ENCODE data around the gene MET.
"Not testable (repeated sequence)": the region's sequence is repeated elsewhere in the genome, so short reads cannot be mapped to it uniquely, and the experiment has no call there.

MET gene

GRCh38 chr7:116754186-116754585 lies 82.2 kb downstream of the MET start:
- FAIRE-seq: no peak

DNA sequence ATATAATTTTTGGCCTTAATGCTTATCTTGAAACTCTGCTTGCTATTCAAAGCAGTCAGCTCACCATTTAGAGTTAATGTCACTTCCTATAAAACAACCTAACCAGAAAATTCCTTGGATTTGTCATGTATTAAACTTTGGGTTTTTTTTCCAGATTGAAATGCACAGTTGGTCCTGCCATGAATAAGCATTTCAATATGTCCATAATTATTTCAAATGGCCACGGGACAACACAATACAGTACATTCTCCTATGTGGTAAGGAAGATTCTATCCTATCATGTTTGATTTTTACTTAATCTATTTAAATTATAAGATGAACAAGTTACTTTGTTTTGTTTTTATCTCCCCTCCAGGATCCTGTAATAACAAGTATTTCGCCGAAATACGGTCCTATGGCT lies 85.3 kb downstream of the MET start:
- no peak for FAIRE-seq

GRCh38 chr7:116759642-116760041 lies 87.6 kb downstream of the MET start:
- FAIRE-seq: not testable (repeated sequence)

DNA sequence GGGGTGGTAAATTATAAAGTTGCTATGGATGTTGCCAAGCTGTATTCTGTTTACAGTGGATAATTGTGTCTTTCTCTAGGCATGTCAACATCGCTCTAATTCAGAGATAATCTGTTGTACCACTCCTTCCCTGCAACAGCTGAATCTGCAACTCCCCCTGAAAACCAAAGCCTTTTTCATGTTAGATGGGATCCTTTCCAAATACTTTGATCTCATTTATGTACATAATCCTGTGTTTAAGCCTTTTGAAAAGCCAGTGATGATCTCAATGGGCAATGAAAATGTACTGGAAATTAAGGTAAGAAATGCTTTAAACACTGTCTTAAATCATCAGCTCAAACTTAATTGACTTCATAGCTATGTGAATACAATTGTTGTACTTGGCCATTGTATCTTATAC lies 91.0 kb downstream of the MET start:
- no peak for FAIRE-seq

DNA sequence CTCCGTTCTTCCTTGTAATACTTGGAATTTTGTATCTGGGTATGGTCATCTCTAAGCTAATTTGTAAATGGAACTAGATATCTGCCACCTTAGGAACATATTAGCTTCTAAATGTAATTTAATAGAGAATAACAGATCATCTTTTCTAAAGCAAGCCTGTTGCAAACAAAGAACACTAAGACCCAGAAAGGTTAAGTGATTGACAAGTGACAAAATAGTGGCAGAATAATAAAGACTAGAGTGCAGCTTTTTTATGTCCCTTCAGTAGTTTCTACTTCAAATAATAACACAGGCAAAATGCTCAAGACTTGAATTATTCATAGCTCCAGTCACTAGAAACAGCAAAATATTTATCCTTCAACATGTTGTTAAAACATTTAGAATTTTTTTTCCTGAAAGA lies 91.7 kb downstream of the MET start:
- no peak for FAIRE-seq

- FAIRE-seq: no peak
Measured at GRCh38 chr7:116766881-116767280, 94.9 kb downstream of the MET start.

DNA sequence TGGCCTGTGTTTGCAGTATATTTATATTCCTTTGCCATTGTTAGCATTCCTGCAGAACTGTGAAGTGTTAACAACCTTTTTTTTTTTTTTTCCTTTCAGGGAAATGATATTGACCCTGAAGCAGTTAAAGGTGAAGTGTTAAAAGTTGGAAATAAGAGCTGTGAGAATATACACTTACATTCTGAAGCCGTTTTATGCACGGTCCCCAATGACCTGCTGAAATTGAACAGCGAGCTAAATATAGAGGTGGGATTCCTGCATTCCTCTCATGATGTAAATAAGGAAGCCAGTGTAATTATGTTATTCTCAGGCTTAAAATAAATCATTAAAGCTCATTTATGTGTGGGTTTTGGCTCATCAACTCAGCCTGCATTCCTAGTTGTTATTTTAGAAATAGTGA lies 97.5 kb downstream of the MET start:
- no peak for FAIRE-seq

GRCh38 chr7:116770941-116771340 lies 98.9 kb downstream of the MET start:
- FAIRE-seq: no peak

GRCh38 chr7:116771640-116772039 lies 99.6 kb downstream of the MET start:
- FAIRE-seq: no peak

- no peak for FAIRE-seq
Measured at GRCh38 chr7:116772423-116772863, 100.4 kb downstream of the MET start.

DNA sequence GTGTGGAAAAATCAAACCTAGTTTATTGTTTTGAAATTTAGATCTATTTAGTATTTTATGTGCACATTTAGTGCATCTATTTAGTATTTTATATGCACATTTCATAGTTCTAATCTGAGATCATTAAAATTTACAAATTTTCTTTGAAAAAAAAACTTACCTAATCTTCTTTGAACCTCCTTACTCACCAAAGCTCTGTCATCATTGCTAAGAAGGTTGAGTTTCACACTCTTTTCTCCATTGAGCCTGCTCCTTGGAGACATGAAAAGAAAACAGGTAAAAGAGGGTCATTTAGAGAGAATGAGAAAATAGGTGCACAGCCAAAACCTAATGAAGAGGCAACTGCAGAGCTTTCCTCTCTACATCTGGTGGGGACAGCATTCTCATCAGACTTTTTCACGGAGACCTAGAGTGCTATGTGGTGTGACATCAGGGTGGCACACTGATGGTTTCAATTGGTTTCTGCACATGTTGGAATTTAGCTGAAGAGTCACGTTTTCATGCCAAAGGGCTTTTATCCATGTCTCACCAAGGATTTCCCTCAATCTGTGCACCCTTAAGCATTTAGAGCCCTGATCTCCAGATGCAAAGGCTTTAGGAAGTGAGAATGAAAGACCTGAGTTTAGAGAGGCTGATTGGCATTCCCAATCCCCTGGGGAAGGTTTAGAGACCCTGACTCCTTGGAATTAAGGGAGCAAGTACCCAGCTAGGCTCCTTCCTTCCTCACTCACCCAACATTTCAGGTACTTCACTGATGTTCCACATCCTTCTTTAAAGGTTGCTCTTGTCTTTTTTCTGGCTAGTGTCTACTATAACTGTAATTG lies 101.1 kb downstream of the MET start:
- no peak for FAIRE-seq

DNA sequence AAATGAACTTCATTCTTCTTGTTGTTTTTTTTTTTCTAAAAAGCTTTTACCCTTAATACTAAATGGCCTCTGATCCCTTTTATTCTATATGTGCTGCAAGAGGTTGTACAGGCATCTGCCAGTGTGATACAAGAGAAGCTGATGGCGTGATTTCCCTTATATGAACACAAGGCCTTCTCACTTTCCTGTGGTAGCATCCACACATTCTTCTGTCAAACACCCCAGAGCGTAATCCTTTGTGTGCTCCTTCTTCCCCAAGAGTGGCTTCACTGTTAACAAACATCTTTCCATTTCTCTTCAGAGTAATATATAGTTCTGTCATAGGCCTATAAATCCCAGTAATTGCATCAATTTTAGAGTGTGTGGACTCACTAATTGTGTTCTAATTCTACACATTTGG lies 104.0 kb downstream of the MET start:
- no peak for FAIRE-seq

DNA sequence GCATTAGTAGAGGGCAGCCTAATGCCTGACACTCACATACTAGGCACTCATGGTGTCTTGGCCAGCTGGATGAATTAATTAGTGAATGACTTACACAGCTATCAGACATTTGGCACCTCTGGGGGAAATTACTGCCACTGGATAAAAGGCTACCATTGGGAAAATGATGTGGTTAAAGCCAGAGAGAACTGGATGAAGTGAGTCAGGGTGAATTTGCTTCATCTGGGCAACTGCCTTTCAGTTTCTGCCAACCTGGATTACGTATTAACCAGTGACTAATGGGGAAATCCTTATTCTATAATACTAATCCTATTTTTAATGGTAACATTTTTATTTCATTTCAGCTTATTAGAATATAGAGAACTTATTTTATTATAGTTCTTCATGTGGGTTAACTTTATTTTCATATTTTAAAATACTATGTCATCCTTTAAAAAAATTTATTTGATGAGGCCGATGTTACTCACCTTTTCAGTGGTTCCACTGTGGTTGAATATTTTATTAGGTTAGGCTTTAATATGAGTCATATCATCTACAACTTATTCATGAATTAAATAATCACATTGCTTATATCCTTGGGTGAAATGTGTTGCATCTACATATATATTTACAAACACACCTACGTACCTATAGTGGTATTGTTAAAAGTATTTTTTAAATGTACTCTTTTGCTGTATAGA lies 104.8 kb downstream of the MET start:
- FAIRE-seq: no peak

DNA sequence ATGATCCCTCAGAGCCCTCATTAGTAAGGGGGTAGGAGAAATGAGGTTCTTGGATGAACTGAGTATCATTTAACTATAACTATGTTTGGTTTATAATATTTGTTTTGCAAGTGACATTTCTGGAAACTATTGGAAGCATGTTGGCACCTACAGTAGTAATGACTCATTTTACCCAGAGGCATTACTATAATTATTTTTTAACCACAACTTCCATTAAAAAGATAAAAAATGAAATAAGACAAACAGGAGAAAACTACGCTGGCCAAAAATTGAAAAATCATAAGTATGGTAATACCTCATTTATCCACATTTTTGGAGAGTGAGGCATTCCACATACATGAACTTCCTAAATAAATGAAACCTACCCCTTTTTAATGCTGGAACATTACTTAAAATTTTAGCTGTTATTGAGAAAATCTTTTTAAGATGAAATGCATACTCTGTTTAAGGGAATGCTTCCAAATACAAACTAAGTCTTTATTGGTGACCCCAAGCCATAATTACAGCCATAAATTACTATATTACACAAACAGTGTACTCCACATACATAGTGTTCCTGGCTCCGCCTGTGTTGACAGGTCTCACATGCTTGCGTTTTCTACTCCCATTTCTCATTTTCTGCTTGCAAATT lies 105.8 kb downstream of the MET start:
- FAIRE-seq: no peak

GRCh38 chr7:116779216-116779615 lies 107.2 kb downstream of the MET start:
- no peak for FAIRE-seq

- FAIRE-seq: no peak
Measured at GRCh38 chr7:116779931-116780330, 107.9 kb downstream of the MET start.

DNA sequence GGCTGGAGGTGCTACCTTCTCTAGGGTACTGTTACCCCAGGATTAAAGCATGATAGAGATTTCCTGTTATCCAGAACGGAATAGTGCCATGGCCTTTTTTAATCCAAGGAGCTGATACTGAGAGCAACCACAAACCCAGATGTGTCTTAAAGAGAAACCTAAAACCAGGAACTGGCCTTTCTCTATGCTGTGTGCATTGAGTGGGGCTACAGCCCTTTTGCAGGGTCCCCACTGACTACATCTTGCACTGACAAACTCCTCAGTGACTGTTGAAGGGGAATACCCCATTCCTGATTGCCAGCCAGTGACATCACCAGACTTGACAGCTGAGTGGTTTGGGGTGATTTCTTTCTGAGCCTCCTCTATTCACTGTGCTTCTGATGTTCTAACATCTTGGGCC lies 108.5 kb downstream of the MET start:
- FAIRE-seq: no peak

GRCh38 chr7:116780966-116781365 lies 109.0 kb downstream of the MET start:
- no peak for FAIRE-seq

DNA sequence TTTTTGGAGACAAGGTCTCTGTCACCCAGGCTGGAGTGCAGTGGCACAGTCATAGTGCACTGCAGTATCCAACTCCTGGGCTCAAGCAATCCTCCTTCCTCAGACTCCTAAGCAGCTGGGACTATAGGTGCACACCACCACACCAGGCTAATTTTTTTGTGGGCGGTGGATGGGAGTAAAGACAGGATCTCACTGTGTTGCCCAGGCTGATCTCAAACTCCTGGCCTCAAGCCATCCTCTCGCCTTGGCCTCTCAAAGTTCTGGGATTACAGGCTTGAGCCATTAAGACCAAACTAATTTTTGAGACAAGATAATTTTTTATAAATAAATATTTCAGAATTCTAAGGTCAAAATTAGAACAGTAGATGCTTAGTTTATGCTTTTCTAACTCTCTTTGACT lies 109.6 kb downstream of the MET start:
- no peak for FAIRE-seq

- FAIRE-seq: no peak
Measured at GRCh38 chr7:116782177-116782711, 110.2 kb downstream of the MET start.

GRCh38 chr7:116783666-116784318 lies 111.8 kb downstream of the MET start:
- no peak for FAIRE-seq

- FAIRE-seq: no peak
Measured at GRCh38 chr7:116784647-116785046, 112.7 kb downstream of the MET start.

GRCh38 chr7:116785843-116786242 lies 113.8 kb downstream of the MET start:
- FAIRE-seq: no peak

All from endometrium (tissue), 2 donors.